ENCODE measurements around the gene NCAM2.

The NCAM2 gene

GRCh38 chr21:21019681-21020080 is 21.5 kb downstream of the NCAM2 start:
- H3K4me2 ChIP-seq (ENCODE audit: low read length, poor library complexity, severe bottlenecking), result no peak overlapping the region
- peak; percentile 15 for DNase-seq
- H2BK120ac ChIP-seq (ENCODE audit: low read depth, low read length), result no peak overlapping the region
- H3K4ac ChIP-seq (ENCODE audit: low read depth in 1 of 2, low read length in 2 of 2), result no peak overlapping the region
- no peak overlapping the region for H2BK15ac ChIP-seq (ENCODE audit: low read depth, poor library complexity, severe bottlenecking)
- no peak overlapping the region for H2AFZ ChIP-seq (ENCODE audit: low read depth, low read length)
- H3K79me1 ChIP-seq (replicated peaks; ENCODE audit: low read length, poor library complexity, severe bottlenecking), result no peaks in the 10 kb centered on the region
- no peak overlapping the region for H3K14ac ChIP-seq (ENCODE audit: low read length in 2 of 2)
- H3K18ac ChIP-seq (ENCODE audit: low read depth in 1 of 2, low read length in 2 of 2), result no peak overlapping the region
- no peak overlapping the region for H2AK5ac ChIP-seq (ENCODE audit: low read length, severe bottlenecking)
- H3K9me3 ChIP-seq (ENCODE audit: control insufficient read depth, low read length), result no peaks in the 10 kb centered on the region
- no peak overlapping the region for H2BK5ac ChIP-seq (ENCODE audit: low read depth, low read length, poor library complexity, severe bottlenecking)
- no peak overlapping the region for H4K91ac ChIP-seq (ENCODE audit: low read length)
- no peaks in the 10 kb centered on the region for H3K4me1 ChIP-seq (ENCODE audit: control insufficient read depth, insufficient read depth, low read depth, low read length)
- no peaks in the 10 kb centered on the region for H3K36me3 ChIP-seq (ENCODE audit: control insufficient read depth in 1 of 2, insufficient read depth in 2 of 2, low read depth in 1 of 2, low read length in 2 of 2)
- H2BK12ac ChIP-seq (ENCODE audit: low read length in 2 of 2), result no peak overlapping the region
- no peak overlapping the region for H3K9ac ChIP-seq (ENCODE audit: low read length)
- no peak overlapping the region for H3K27ac ChIP-seq (ENCODE audit: low read length, poor library complexity, severe bottlenecking)
- H3K27me3 ChIP-seq (ENCODE audit: control insufficient read depth in 1 of 2, insufficient read depth in 1 of 2, low read length in 2 of 2), result no peaks in the 10 kb centered on the region
- no peak overlapping the region for H3K4me3 ChIP-seq (ENCODE audit: insufficient read depth in 1 of 2, low read depth in 1 of 2, low read length in 2 of 2)
- 98% methylated on average over 3 of the region's 4 CpGs for WGBS
- H3K23ac ChIP-seq (ENCODE audit: low read length in 2 of 2), result no peak overlapping the region
- no peak overlapping the region for H4K8ac ChIP-seq (ENCODE audit: low read length)

- Histone ChIP-seq H2BK15ac (ENCODE audit: low read depth, poor library complexity, severe bottlenecking) (no peak overlapping the region), H3K36me3 (ENCODE audit: control insufficient read depth in 1 of 2, insufficient read depth in 2 of 2, low read depth in 1 of 2, low read length in 2 of 2) (no peaks in the 10 kb centered on the region), H3K79me1 (replicated peaks; ENCODE audit: low read length, poor library complexity, severe bottlenecking) (no peaks in the 10 kb centered on the region), H3K4me1 (ENCODE audit: control insufficient read depth, insufficient read depth, low read depth, low read length) (no peaks in the 10 kb centered on the region), H3K4me3 (ENCODE audit: insufficient read depth in 1 of 2, low read depth in 1 of 2, low read length in 2 of 2) (no peak overlapping the region), H2BK5ac (ENCODE audit: low read depth, low read length, poor library complexity, severe bottlenecking) (no peak overlapping the region), H3K14ac (ENCODE audit: low read length in 2 of 2) (no peak overlapping the region), H3K27ac (ENCODE audit: low read length, poor library complexity, severe bottlenecking) (no peak overlapping the region), H4K91ac (ENCODE audit: low read length) (no peak overlapping the region), H2AFZ (ENCODE audit: low read depth, low read length) (no peak overlapping the region), H3K9me3 (ENCODE audit: control insufficient read depth, low read length) (no peaks in the 10 kb centered on the region), H2BK120ac (ENCODE audit: low read depth, low read length) (no peak overlapping the region), H2AK5ac (ENCODE audit: low read length, severe bottlenecking) (no peak overlapping the region), H3K9ac (ENCODE audit: low read length) (no peak overlapping the region), H3K4me2 (ENCODE audit: low read length, poor library complexity, severe bottlenecking) (no peak overlapping the region), H3K27me3 (ENCODE audit: control insufficient read depth in 1 of 2, insufficient read depth in 1 of 2, low read length in 2 of 2) (no peaks in the 10 kb centered on the region), H4K8ac (ENCODE audit: low read length) (no peak overlapping the region), H3K4ac (ENCODE audit: low read depth in 1 of 2, low read length in 2 of 2) (no peak overlapping the region), H3K23ac (ENCODE audit: low read length in 2 of 2) (no peak overlapping the region), H3K18ac (ENCODE audit: low read depth in 1 of 2, low read length in 2 of 2) (no peak overlapping the region), H2BK12ac (ENCODE audit: low read length in 2 of 2) (no peak overlapping the region)
- no peak for DNase-seq
- 87% methylated on average over 2 of the region's 2 CpGs for WGBS
These were observed 27.5 kb downstream of the NCAM2 start for GRCh38 chr21:21025742-21026141.

- DNase-seq, result no peak
- no peak overlapping the region for H3K14ac ChIP-seq (ENCODE audit: low read length in 2 of 2)
- no peak overlapping the region for H3K4me2 ChIP-seq (ENCODE audit: low read length, poor library complexity, severe bottlenecking)
- no peak overlapping the region for H3K4me3 ChIP-seq (ENCODE audit: insufficient read depth in 1 of 2, low read depth in 1 of 2, low read length in 2 of 2)
- no peak overlapping the region for H3K23ac ChIP-seq (ENCODE audit: low read length in 2 of 2)
- H4K91ac ChIP-seq (ENCODE audit: low read length), result no peak overlapping the region
- H3K4ac ChIP-seq (ENCODE audit: low read depth in 1 of 2, low read length in 2 of 2), result no peak overlapping the region
- no peaks in the 10 kb centered on the region for H3K9me3 ChIP-seq (ENCODE audit: control insufficient read depth, low read length)
- no peak overlapping the region for H3K9ac ChIP-seq (ENCODE audit: low read length)
- no peaks in the 10 kb centered on the region for H3K79me1 ChIP-seq (replicated peaks; ENCODE audit: low read length, poor library complexity, severe bottlenecking)
- no peak overlapping the region for H3K27ac ChIP-seq (ENCODE audit: low read length, poor library complexity, severe bottlenecking)
- H3K27me3 ChIP-seq (ENCODE audit: control insufficient read depth in 1 of 2, insufficient read depth in 1 of 2, low read length in 2 of 2), result no peaks in the 10 kb centered on the region
- no peak overlapping the region for H4K8ac ChIP-seq (ENCODE audit: low read length)
- H2BK5ac ChIP-seq (ENCODE audit: low read depth, low read length, poor library complexity, severe bottlenecking), result no peak overlapping the region
- no peak overlapping the region for H3K18ac ChIP-seq (ENCODE audit: low read depth in 1 of 2, low read length in 2 of 2)
- H3K4me1 ChIP-seq (ENCODE audit: control insufficient read depth, insufficient read depth, low read depth, low read length), result no peaks in the 10 kb centered on the region
- no peak overlapping the region for H2BK120ac ChIP-seq (ENCODE audit: low read depth, low read length)
- no peak overlapping the region for H2AK5ac ChIP-seq (ENCODE audit: low read length, severe bottlenecking)
- no peak overlapping the region for H2BK15ac ChIP-seq (ENCODE audit: low read depth, poor library complexity, severe bottlenecking)
- no peak overlapping the region for H2AFZ ChIP-seq (ENCODE audit: low read depth, low read length)
- no peak overlapping the region for H2BK12ac ChIP-seq (ENCODE audit: low read length in 2 of 2)
- 69% methylated on average over 1 of the region's 5 CpGs for WGBS
- no peaks in the 10 kb centered on the region for H3K36me3 ChIP-seq (ENCODE audit: control insufficient read depth in 1 of 2, insufficient read depth in 2 of 2, low read depth in 1 of 2, low read length in 2 of 2)
These were observed 30.1 kb downstream of the NCAM2 start for GRCh38 chr21:21028275-21028820.

- H3K27ac ChIP-seq (ENCODE audit: low read length, poor library complexity, severe bottlenecking), result no peak overlapping the region
- H3K18ac ChIP-seq (ENCODE audit: low read depth in 1 of 2, low read length in 2 of 2), result no peak overlapping the region
- H2BK120ac ChIP-seq (ENCODE audit: low read depth, low read length), result no peak overlapping the region
- H3K9ac ChIP-seq (ENCODE audit: low read length), result no peak overlapping the region
- H2BK12ac ChIP-seq (ENCODE audit: low read length in 2 of 2), result no peak overlapping the region
- no peaks in the 10 kb centered on the region for H3K36me3 ChIP-seq (ENCODE audit: control insufficient read depth in 1 of 2, insufficient read depth in 2 of 2, low read depth in 1 of 2, low read length in 2 of 2)
- H3K14ac ChIP-seq (ENCODE audit: low read length in 2 of 2), result no peak overlapping the region
- no peak overlapping the region for H3K4ac ChIP-seq (ENCODE audit: low read depth in 1 of 2, low read length in 2 of 2)
- DNase-seq, result no peak
- H3K23ac ChIP-seq (ENCODE audit: low read length in 2 of 2), result no peak overlapping the region
- H3K4me1 ChIP-seq (ENCODE audit: control insufficient read depth, insufficient read depth, low read depth, low read length), result no peaks in the 10 kb centered on the region
- H4K8ac ChIP-seq (ENCODE audit: low read length), result no peak overlapping the region
- H2BK5ac ChIP-seq (ENCODE audit: low read depth, low read length, poor library complexity, severe bottlenecking), result no peak overlapping the region
- no peak overlapping the region for H3K4me3 ChIP-seq (ENCODE audit: insufficient read depth in 1 of 2, low read depth in 1 of 2, low read length in 2 of 2)
- no peaks in the 10 kb centered on the region for H3K27me3 ChIP-seq (ENCODE audit: control insufficient read depth in 1 of 2, insufficient read depth in 1 of 2, low read length in 2 of 2)
- H2AFZ ChIP-seq (ENCODE audit: low read depth, low read length), result no peak overlapping the region
- H3K4me2 ChIP-seq (ENCODE audit: low read length, poor library complexity, severe bottlenecking), result no peak overlapping the region
- no peaks in the 10 kb centered on the region for H3K79me1 ChIP-seq (replicated peaks; ENCODE audit: low read length, poor library complexity, severe bottlenecking)
- H3K9me3 ChIP-seq (ENCODE audit: control insufficient read depth, low read length), result no peaks in the 10 kb centered on the region
- no peak overlapping the region for H2AK5ac ChIP-seq (ENCODE audit: low read length, severe bottlenecking)
- no peak overlapping the region for H2BK15ac ChIP-seq (ENCODE audit: low read depth, poor library complexity, severe bottlenecking)
- WGBS, result 52% methylated on average over 2 of the region's 2 CpGs
- no peak overlapping the region for H4K91ac ChIP-seq (ENCODE audit: low read length)
These were observed 31.0 kb downstream of the NCAM2 start for GRCh38 chr21:21029164-21029563.

Measured in mesenchymal stem cell (in vitro differentiated cells and primary cell).